Suppressor macrophage treated with lipopolysaccharide for 4 hours (primary cell): Measurements from ENCODE around the gene DLST.

Experiments used
- DNase-seq: peaks from one replicate; pipeline ENCODE4 v3.0.0-alpha.2; 2020

The DLST gene

GRCh38 chr14:74881431-74882102 lies at the start of gene DLST:
TSS of gene DLST (plus strand) at chr14:74881916. CDS start at chr14:74881954, 38 bp downstream.
- DNase-seq: peak; percentile 91

- DNase-seq: no peak
Measured at GRCh38 chr14:74832849-74833248, 48.9 kb upstream of the DLST start.

- no peak for DNase-seq
Measured at GRCh38 chr14:74834692-74835392, 46.9 kb upstream of the DLST start.

- DNase-seq: no peak
Measured at GRCh38 chr14:74835645-74836250, 46.0 kb upstream of the DLST start.

GRCh38 chr14:74836251-74836960 lies 45.3 kb upstream of the DLST start:
- no peak for DNase-seq

- DNase-seq: peak; percentile 39
Measured at GRCh38 chr14:74838166-74838565, 43.5 kb upstream of the DLST start.

- DNase-seq: no peak
Measured at GRCh38 chr14:74840603-74841030, 41.1 kb upstream of the DLST start.

GRCh38 chr14:74841230-74842207 lies 40.2 kb upstream of the DLST start:
- peak; percentile 72 for DNase-seq

- no peak for DNase-seq
Measured at GRCh38 chr14:74843653-74844052, 38.1 kb upstream of the DLST start.

GRCh38 chr14:74846168-74846567 lies 35.5 kb upstream of the DLST start:
- DNase-seq: no peak

- no peak for DNase-seq
Measured at GRCh38 chr14:74846968-74847665, 34.6 kb upstream of the DLST start.

GRCh38 chr14:74848768-74849167 lies 32.9 kb upstream of the DLST start:
- DNase-seq: no peak

- no peak for DNase-seq
Measured at GRCh38 chr14:74852922-74853530, 28.7 kb upstream of the DLST start.

GRCh38 chr14:74853581-74853980 lies 28.1 kb upstream of the DLST start:
- no peak for DNase-seq

GRCh38 chr14:74855021-74855420 lies 26.7 kb upstream of the DLST start:
- DNase-seq: no peak

- no peak for DNase-seq
Measured at GRCh38 chr14:74855945-74856344, 25.8 kb upstream of the DLST start.

- no peak for DNase-seq
Measured at GRCh38 chr14:74856366-74856765, 25.4 kb upstream of the DLST start.

- no peak for DNase-seq
Measured at GRCh38 chr14:74858022-74858421, 23.7 kb upstream of the DLST start.

GRCh38 chr14:74859757-74860552 lies 21.8 kb upstream of the DLST start:
- DNase-seq: no peak
